HL-60 (cell line): Measurements from ENCODE around the gene DENND2D.

Experiments used
- DNase-seq, 2 experiments: peaks; one replicate each; pipeline ENCODE4 v3.0.0-alpha.2; 2010 to 2020; ENCODE audit warnings: low read depth in 1 of 2, low spot score in 1 of 2
- H3K27ac ChIP-seq: fragments of 250-450 bp; sonication (Bioruptor Pico); replicated peaks from 2 replicates; pipeline ENCODE4 v1.5.1; 2020; ENCODE audit warnings: mild to moderate bottlenecking, moderate library complexity
- H3K27me3 ChIP-seq: fragments of 250-450 bp; sonication (Bioruptor Pico); 2 replicates; pipeline ENCODE4 v1.5.1; 2021; ENCODE audit warnings: mild to moderate bottlenecking, moderate library complexity; ENCODE audit not compliant: insufficient read depth, poor library complexity, severe bottlenecking
- H3K4me3 ChIP-seq: replicated peaks from 2 replicates; pipeline ENCODE4 v1.5.1; 2011; ENCODE audit warnings: mild to moderate bottlenecking, control low read depth, low read length; ENCODE audit not compliant: insufficient read depth
- CTCF ChIP-seq: IDR thresholded peaks from one replicate; pipeline ENCODE4 v1.5.1; 2011; ENCODE audit warnings: low read length, control low read depth, inconsistent platforms; ENCODE audit not compliant: insufficient read depth
- GABPA ChIP-seq: IDR thresholded peaks from 2 replicates; pipeline ENCODE4 v1.6.1; 2012; ENCODE audit warnings: low read depth
- POLR2AphosphoS5 ChIP-seq: IDR thresholded peaks from 2 replicates; pipeline ENCODE4 v1.6.1; 2012; ENCODE audit warnings: low read depth
- REST ChIP-seq: IDR thresholded peaks from 2 replicates; pipeline ENCODE4 v1.6.1; 2012; ENCODE audit warnings: low read depth; ENCODE audit not compliant: insufficient replicate concordance
- SPI1 ChIP-seq: IDR thresholded peaks from 2 replicates; pipeline ENCODE4 v1.6.1; 2012; ENCODE audit warnings: low read depth, mild to moderate bottlenecking, borderline replicate concordance

Gene DENND2D

GRCh38 chr1:111200802-111201161 is 336 bp upstream of the DENND2D start:
- Histone ChIP-seq H3K27me3 (no peaks in the 10 kb centered on the region), H3K4me3 (no peak overlapping the region), H3K27ac (peak overlapping the region; percentile 67)
- TF ChIP-seq SPI1 (no peak), GABPA (no peak), REST (no peak), CTCF (no peak), POLR2AphosphoS5 (no peak)
- DNase-seq = no peak

GRCh38 chr1:111199329-111199728 is 1.1 kb downstream of the DENND2D start:
- peak overlapping the region; percentile 67 for H3K27ac ChIP-seq
- H3K27me3 ChIP-seq = no peaks in the 10 kb centered on the region
- no peak overlapping the region for H3K4me3 ChIP-seq
- no peak for DNase-seq
- TF ChIP-seq REST (no peak), GABPA (no peak), SPI1 (no peak), POLR2AphosphoS5 (no peak), CTCF (no peak)

GRCh38 chr1:111198836-111199235 is 1.6 kb downstream of the DENND2D start:
- Histone ChIP-seq H3K4me3 (no peak overlapping the region), H3K27me3 (no peaks in the 10 kb centered on the region), H3K27ac (peak overlapping the region; percentile 67; the same call in 1 of the 2 replicates)
- TF ChIP-seq SPI1 (no peak), REST (no peak), POLR2AphosphoS5 (no peak), GABPA (no peak), CTCF (no peak)
- DNase-seq = no peak
